Nephron progenitor cell (in vitro differentiated cells): Measurements from ENCODE around the gene SYT2.
"Not testable (repeated sequence)": the region's sequence is repeated elsewhere in the genome, so short reads cannot be mapped to it uniquely, and the experiment has no call there.

Experiments
- DNase-seq: peaks from one replicate; pipeline ENCODE4 v3.0.0; 2021
- H3K27ac Mint-ChIP-seq: 2 replicates; pipeline ENCODE4 v1.8.0; 2021; ENCODE audit warnings: mild to moderate bottlenecking, moderate library complexity, mixed read lengths
- H3K27me3 Mint-ChIP-seq: 2 replicates; pipeline ENCODE4 v1.8.0; 2021; ENCODE audit warnings: mild to moderate bottlenecking, low read depth, mixed read lengths; ENCODE audit not compliant: poor library complexity
- H3K36me3 Mint-ChIP-seq: 2 replicates; pipeline ENCODE4 v1.8.0; 2021; ENCODE audit warnings: low read depth, mixed read lengths
- H3K4me1 Mint-ChIP-seq: 2 replicates; pipeline ENCODE4 v1.8.0; 2021; ENCODE audit warnings: mixed read lengths
- H3K4me3 Mint-ChIP-seq: 2 replicates; pipeline ENCODE4 v1.8.0; 2021; ENCODE audit warnings: mild to moderate bottlenecking, moderate library complexity, mixed read lengths
- H3K9me3 Mint-ChIP-seq: 2 replicates; pipeline ENCODE4 v1.8.0; 2021; ENCODE audit warnings: mild to moderate bottlenecking, moderate library complexity, mixed read lengths
- CTCF ChIP-seq: fragments of 200-600 bp; sonication (generic); IDR thresholded peaks from 2 replicates; pipeline ENCODE4 v1.5.0; 2021; ENCODE audit warnings: antibody characterized with exemption

Gene SYT2

GRCh38 chr1:202615501-202616354 lies 94.5 kb downstream of the SYT2 start:
- H3K4me3 Mint-ChIP-seq, result no peak overlapping the region
- DNase-seq, result no peak
- H3K4me1 Mint-ChIP-seq, result peaks cover 65% of the 10 kb centered on the region

DNA sequence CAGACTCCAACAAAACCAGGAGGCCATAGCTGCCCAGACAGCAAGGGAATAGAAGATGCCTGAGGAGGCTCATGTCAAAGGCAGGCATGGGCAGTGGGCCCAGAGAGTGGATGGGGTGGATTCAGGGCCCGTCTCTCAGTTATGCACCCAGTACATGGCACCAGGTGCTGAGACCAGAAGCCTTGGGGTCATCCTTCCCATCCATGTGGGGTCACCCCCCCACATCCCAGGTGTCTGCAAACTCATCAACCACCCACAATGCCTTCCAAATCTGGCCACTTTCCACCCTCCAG lies 95.1 kb downstream of the SYT2 start:
- peaks cover 59% of the 10 kb centered on the region for H3K4me1 Mint-ChIP-seq

More at GRCh38 chr1:202615501-202616354, 94.5 kb downstream of the SYT2 start:
- no peaks in the 10 kb centered on the region for H3K36me3 Mint-ChIP-seq
- peaks cover 6% of the 10 kb centered on the region for H3K27me3 Mint-ChIP-seq
- no peak for TF ChIP-seq CTCF
- H3K9me3 Mint-ChIP-seq, result no peaks in the 10 kb centered on the region
- H3K27ac Mint-ChIP-seq, result peak overlapping the region; percentile 62

DNA sequence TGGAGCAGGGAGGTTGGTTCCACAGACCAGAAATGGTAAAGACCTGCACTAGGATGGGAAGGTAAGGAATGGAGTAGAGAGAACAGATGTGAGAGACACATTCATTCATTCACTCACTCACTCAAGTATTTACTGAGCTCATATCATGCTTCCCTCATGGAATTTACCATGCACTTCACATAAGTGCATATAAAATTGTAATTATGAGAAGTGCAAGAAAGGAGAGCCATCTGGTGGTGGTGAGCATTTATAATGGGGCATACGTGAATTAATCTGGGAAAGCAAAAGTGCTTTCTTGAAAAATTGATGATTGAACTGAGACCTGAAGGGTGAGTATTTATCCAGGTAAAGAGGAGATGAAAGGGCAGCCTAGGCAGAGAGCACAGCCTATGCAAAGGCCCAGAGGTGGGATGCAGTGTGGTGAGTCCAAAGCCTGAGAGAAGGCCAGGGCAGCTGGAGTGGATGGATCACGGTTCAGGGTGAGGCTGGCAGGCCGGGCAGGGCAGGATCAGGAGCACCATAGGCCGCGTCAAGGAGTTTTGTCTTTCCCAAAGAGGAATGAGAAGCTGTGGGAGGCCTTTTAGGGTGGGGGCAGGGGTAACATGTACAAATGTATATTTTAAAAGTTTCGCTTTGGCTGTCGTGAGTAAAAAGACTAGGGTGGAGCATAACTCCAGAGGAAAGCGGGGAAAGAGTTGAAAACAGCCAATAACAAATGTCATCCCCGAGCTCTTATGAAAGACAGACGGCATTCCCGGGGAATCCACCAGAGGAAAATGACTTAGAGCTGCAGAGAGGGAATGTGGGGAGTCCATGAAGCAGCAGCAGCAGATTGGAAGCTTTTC lies 95.7 kb downstream of the SYT2 start:
- peaks cover 57% of the 10 kb centered on the region for H3K4me1 Mint-ChIP-seq
- not testable (repeated sequence) for H3K4me3 Mint-ChIP-seq, DNase-seq, H3K36me3 Mint-ChIP-seq, H3K27ac Mint-ChIP-seq, H3K9me3 Mint-ChIP-seq, H3K27me3 Mint-ChIP-seq

More for the DNA sequence above, 95.1 kb downstream of the SYT2 start:
- H3K27me3 Mint-ChIP-seq, H3K36me3 Mint-ChIP-seq, H3K4me3 Mint-ChIP-seq, H3K9me3 Mint-ChIP-seq, DNase-seq: not testable (repeated sequence)
- H3K27ac Mint-ChIP-seq, result peak overlapping the region; percentile 62

GRCh38 chr1:202613571-202613970 lies 96.7 kb downstream of the SYT2 start:
- no peaks in the 10 kb centered on the region for H3K36me3 Mint-ChIP-seq
- no peak overlapping the region for H3K4me3 Mint-ChIP-seq
- no peak for TF ChIP-seq CTCF
- no peak for DNase-seq
- no peaks in the 10 kb centered on the region for H3K9me3 Mint-ChIP-seq
- H3K27ac Mint-ChIP-seq, result no peak overlapping the region
- peaks cover 8% of the 10 kb centered on the region for H3K27me3 Mint-ChIP-seq
- H3K4me1 Mint-ChIP-seq, result peaks cover 47% of the 10 kb centered on the region

GRCh38 chr1:202612036-202612435 lies 98.2 kb downstream of the SYT2 start:
- DNase-seq, H3K4me3 Mint-ChIP-seq, H3K27me3 Mint-ChIP-seq, H3K36me3 Mint-ChIP-seq, H3K9me3 Mint-ChIP-seq, H3K27ac Mint-ChIP-seq: not testable (repeated sequence)
- H3K4me1 Mint-ChIP-seq, result peaks cover 35% of the 10 kb centered on the region

GRCh38 chr1:202605515-202605914 lies 104.7 kb downstream of the SYT2 start:
- Mint-ChIP-seq H3K4me1 (no peaks in the 10 kb centered on the region), H3K36me3 (no peaks in the 10 kb centered on the region), H3K27me3 (peaks cover 3% of the 10 kb centered on the region), H3K4me3 (no peak overlapping the region), H3K27ac (no peak overlapping the region), H3K9me3 (no peaks in the 10 kb centered on the region)
- no peak for TF ChIP-seq CTCF
- DNase-seq, result no peak

- no peak overlapping the region for H3K27ac Mint-ChIP-seq
- no peak overlapping the region for H3K4me3 Mint-ChIP-seq
- no peak for TF ChIP-seq CTCF
- H3K4me1 Mint-ChIP-seq, result peaks cover 6% of the 10 kb centered on the region
- peaks cover 7% of the 10 kb centered on the region for H3K27me3 Mint-ChIP-seq
- H3K9me3 Mint-ChIP-seq, result no peaks in the 10 kb centered on the region
- no peaks in the 10 kb centered on the region for H3K36me3 Mint-ChIP-seq
- DNase-seq, result no peak
Measured at GRCh38 chr1:202603435-202603834, 106.8 kb downstream of the SYT2 start.
